Measurements from ENCODE around the gene MCU. TPM values are rescaled to one million over a fixed set of nuclear protein-coding genes. Genes with fewer than 3 reads are reported as not detected.
"Not testable (repeated sequence)": the region's sequence is repeated elsewhere in the genome, so short reads cannot be mapped to it uniquely, and the experiment has no call there.

MCU gene
- total RNA-seq, 1 donor from 2014 or later = 51.8 TPM

DNA sequence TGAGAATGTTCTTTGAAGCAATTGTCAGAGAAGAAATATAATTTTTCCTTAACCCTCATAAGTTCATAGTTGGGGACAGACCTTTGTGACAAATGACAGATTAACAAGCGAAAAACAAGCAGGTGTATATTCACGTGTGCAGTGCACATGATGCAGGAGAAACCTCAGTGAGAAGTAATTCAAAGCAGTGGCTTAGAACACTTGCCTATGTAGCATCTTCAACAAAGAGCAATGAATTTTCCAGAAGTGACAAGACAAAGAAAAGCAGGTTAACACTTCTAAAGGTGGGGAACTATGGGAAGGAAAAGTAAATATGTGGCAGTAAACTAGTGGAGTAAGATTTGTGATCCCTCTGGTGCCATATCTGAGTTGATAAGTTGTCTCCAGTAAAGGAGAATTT is 65.8 kb downstream of the MCU start:
- FAIRE-seq = no peak
- DNase-seq (ENCODE audit: low spot score in 2 of 2) = no peak

DNA sequence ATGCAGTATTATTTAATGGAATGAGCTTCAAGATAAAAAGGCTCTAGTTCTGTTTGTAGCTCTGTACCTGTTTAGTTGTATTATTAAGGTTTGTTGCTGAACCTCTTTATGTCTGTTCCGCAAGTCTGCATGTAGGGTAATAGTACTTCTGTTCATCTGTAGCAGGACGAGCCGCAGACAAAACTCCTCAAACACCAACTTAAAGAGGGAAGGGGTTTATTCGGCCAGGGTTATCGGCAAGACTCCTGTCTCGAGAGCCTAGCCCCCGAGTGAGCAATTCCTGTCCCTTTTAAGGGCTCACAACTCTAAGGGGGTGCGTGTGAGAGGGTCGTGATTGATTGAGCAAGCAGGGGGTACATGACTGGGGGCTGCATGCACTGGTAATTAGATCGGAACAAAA is 67.0 kb downstream of the MCU start:
- not testable (repeated sequence) for DNase-seq (ENCODE audit: low spot score in 2 of 2); FAIRE-seq

DNA sequence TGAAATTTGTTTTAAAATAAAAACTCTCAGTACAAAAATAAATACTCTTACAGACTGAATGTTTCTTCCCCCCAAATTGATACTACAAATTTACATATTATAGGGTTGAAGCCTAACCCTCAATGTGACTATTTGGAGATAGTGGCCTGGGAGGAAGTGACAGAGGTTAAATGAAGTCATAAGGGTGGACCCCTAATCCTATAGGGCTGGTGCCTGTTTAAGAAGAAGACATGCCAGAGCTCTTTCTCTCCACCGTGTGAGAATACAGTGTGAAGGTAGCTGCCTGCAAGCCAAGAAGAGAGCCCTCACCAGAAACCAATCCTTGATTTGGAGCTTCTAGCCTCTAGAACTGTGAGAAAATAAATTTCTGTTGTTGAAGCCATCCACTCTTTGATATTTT is 67.6 kb downstream of the MCU start:
- FAIRE-seq (no peak), DNase-seq (ENCODE audit: low spot score in 2 of 2) (no peak)

DNA sequence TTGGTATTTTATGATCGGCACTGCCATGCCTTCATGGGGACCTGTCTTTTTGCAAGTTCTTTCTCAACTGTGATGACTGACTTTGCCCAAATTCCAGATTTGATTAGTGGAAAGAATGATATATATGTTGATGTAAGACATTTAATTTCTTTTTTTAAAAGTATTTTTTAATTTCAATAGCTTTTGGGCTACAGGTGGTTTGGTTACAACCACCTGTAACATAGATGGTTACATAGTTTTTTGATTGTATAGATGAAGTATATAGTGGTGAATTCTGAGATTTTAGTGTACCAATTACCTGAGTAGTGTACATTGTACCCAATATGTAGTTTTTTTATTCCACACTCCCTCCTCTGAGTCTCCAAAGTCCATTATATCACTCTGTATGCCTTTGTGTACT is 69.6 kb downstream of the MCU start:
- DNase-seq (ENCODE audit: low spot score in 2 of 2) = no peak
- no peak for FAIRE-seq

DNA sequence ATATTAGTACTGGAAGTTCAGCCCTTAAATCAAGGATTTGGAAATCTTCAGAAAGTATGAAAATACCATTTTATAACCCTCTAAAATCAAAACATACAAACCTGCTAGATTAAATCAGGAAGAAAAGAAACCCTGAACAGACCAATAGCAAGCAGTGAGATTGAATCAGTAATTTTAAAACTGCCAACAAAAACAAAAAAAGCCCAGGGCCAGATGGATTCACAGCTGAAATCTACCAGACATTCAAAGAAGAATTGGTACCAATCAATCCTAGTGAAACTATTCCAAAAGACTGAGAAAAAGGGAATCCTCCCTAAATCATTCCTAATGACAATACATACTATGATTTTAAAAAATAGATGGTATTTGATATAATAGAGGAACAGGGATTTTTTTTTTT is 70.1 kb downstream of the MCU start:
- no peak for DNase-seq (ENCODE audit: low spot score in 2 of 2)
- no peak for FAIRE-seq

DNA sequence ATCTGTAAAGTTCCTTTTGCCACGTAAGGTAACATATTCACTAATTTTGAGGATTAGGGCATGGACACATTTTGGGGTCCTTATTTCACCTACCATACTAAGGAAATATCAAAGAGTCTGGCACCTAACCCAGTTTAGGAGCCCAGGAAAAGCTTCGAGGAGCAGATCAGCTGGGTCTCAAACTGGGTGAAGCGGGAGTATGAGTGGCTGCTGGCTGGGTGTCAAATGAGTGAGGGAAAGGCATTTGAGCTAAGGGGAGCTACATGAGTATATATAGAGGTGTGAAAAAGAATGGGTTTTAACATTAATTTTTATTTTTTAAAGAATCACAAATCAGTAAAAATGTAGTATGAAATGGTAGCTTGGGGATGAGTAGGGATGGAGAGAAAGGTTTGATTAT is 71.3 kb downstream of the MCU start:
- DNase-seq (ENCODE audit: low spot score in 2 of 2) = no peak
- no peak for FAIRE-seq

DNA sequence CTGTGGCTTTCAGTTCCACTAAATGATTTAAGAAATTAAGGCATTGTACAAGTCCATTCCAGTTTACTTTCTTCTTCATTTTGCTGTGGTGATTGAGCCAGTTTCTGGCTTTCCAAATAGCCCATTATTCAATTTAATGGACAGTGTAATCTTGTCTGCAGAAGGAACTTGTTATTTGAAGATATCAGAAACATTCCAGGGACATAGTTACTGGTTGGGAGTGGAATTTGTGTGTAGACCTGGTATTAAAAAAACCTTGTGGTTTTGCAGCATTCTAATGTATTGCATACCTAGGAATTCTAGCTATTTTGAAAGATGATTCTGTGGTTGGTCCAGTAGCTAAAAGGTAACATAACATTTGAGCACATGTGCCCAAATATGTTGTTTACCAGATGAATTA is 72.2 kb downstream of the MCU start:
- DNase-seq (ENCODE audit: low spot score in 2 of 2) (no peak), FAIRE-seq (no peak)

DNA sequence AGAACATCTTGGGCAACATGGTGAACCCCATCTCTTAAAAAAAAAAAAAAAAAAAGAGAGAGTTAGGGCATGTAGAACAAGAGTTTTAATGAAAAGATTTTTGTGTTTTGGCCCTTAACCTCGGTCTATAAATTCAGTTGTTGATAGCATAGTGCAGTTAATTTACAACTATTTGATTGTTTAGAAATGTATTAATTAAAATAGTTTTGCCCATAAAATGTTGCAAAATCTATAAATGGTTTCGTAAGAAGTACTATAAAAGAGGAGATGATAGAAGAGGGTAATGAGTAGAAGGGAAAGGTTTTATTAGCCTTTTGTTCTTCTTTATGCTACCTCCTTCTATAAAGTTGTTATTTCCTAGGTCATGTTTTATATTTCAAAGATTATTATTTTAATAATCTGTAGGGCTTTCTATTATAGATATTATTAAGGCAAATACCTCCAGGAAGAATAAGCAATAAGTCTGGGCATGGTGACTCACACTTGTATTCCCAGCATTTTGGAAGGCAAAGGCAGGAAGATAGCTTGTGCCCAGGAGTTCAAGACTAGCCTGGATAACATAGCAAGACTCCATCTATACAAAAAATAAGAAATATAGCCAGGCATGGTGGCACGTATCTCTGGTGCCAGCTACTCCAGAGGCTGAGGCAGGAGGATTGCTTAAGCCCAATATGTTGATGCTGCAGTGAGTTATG is 73.3 kb downstream of the MCU start:
- no peak for FAIRE-seq
- DNase-seq (ENCODE audit: low spot score in 2 of 2) = no peak

DNA sequence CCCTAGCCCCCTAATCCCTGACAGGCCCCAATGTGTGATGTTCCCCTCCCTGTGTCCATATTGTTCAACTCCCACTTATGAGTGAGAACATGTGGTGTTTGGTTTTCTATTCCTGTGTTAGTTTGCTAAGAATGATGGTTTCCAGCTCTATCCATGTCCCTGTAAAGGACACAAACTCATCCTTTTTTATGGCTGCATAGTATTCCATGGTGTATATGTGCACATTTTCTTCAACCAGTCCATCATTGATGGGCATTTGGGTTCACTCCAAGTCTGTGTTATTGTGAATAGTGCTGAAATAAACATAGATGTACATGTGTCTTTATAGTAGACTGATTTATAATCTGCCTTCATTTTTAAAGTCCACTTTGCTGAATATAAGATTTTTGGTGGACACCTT is 79.3 kb downstream of the MCU start:
- not testable (repeated sequence) for FAIRE-seq

DNA sequence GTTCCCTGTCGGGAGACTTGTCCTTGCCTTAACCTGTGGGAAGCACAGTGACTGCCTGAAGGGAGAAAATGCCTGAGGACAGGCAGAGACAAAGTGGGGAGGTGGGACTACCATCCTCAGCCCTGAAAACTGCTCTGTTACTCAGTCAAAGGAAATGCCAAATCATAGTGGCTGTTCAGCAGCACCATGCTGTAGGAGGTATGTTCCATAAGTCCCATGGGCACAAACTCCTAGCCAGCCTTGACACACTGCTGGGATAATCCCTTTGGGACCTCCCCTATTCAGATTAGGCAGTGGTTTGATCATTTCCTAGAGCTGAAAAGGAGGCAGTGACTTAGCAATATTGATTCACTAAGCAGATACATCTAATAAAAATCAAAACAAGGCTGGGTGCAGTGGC is 80.1 kb downstream of the MCU start:
- FAIRE-seq (no peak), DNase-seq (ENCODE audit: low spot score in 2 of 2) (no peak)

More for the DNA sequence above, 79.3 kb downstream of the MCU start:
- not testable (repeated sequence) for DNase-seq (ENCODE audit: low spot score in 2 of 2)

DNA sequence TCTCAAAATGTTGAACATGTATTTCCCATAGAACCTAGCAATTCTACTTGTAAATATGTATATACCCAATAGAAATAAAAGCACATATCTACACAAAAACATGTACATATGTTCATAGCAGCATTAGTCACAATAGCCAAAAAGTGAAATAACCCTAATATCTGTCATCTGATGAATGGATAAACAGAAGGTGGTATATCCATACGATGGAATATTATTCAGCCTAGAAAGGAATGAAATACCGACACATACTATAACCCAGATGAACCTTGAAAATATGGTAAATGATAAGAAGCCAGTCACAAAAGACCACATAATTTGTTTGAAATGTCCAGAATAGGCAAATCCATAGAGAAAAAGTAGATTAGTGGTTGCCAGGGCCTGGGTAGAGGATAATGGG is 87.9 kb downstream of the MCU start:
- no peak for DNase-seq (ENCODE audit: low spot score in 2 of 2)
- FAIRE-seq = no peak

DNA sequence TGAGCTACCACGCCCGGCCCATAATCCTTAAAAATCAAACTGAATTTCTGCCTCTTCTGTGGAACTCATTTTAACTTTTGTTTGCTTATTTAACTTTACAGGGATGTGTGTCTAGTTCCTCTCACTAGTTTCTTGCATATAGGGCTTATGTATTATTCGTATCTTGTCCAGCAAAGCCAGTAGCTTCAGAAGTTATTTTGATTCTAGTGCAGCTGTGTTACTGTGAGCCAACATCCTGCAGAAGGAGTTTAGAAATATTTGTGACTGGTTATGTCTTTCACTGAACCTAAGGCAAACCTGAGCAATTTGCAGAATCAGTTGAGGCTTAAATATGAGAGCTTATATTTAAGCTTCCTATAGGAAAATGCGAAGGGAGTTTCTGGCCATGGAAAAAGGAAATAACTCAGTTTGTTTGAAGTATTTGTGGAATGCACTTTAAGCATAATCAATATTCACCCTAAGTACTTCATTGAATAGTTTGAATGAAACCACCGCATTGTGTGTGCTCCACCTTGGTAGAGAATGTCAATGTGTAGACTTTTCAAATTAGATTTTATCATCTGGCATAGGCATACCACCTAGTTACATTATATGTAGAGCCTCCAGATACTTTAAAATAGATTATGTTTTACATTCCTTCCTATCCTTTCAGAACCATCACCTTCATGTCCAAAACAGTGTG is 90.8 kb downstream of the MCU start:
- no peak for DNase-seq (ENCODE audit: low spot score in 2 of 2)
- no peak for FAIRE-seq

DNA sequence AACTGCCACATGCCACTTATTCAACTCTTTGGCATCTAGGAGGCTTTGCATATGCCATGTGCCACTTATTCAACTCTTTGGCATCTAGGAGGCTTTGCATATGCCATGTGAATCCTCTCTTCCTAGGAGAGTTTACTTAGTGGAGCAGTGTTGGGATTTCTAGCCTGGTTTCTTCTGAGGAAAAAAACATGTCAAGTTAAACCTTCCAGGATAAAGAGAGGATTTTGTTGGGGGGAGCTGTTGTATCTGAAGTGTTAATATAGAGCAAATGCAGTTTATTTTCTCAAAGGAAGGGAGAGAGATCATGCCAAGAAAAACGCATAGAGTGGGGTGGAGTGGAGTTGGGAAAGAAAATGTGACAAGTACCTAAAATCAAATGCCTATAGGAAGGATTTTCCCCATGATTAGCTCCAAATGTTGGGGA is 91.5 kb downstream of the MCU start:
- FAIRE-seq = no peak

DNA sequence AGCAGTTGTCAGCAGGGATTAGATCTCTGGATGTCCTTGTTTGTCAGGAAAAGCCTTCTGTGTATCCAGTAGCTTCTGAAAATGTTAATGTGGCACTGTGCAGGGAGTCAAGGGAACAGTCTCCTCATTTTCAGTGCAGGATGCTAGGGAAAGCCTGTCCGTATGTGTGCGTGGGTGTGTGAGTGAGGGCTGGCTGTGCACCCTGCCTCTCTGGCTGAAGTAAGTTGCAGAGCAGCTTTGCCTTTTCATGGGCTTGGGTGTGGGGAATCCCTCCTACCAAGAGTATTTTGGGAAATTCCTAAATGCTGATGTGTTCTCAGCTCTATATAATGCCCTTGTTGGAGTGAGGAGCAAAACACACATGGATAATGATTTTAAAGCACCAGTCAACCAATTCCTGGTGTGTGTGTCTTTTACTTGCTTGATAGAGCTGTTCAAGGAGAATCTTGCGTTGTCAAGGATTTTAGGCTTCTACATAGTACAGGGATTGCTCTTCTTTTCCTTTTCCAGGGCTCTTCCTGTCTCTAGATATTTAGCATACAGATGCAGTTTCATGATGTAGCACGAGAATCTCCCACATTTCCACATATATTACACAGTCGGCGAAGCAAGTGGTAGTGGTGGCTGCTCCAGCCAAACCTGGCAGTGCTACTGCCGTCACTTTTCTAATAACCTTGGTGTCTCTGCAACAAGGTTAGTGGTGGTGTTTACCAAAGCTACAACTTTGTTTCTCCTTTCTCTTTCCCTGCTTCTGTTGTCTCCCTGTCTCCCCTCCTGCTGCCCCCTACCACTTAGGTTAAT is 92.8 kb downstream of the MCU start:
- no peak for FAIRE-seq

More for the DNA sequence above, 91.5 kb downstream of the MCU start:
- DNase-seq (ENCODE audit: low spot score in 2 of 2) = no peak

DNA sequence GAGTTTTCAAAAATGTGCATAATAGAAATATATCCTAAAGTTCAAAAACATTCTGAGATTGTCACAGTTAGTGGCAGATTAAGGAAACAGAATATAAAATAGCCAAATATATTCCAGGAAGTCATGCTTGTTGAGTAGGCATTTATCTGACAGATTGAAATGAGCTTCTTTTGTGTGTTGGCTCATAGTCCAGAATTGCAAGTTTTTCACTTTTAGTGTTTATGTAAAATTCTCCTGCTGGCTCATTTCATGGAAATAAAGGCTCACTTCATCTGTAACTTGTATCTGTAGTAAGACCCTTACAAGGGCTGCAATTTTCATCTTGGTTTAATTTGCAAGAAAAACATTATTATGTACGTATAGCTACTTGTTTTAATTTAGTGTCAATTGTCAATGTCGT is 93.5 kb downstream of the MCU start:
- FAIRE-seq = no peak
- no peak for DNase-seq (ENCODE audit: low spot score in 2 of 2)

More for the DNA sequence above, 92.8 kb downstream of the MCU start:
- peak in 1 of 2 donors; percentile 34 for DNase-seq (ENCODE audit: low spot score in 2 of 2)

DNA sequence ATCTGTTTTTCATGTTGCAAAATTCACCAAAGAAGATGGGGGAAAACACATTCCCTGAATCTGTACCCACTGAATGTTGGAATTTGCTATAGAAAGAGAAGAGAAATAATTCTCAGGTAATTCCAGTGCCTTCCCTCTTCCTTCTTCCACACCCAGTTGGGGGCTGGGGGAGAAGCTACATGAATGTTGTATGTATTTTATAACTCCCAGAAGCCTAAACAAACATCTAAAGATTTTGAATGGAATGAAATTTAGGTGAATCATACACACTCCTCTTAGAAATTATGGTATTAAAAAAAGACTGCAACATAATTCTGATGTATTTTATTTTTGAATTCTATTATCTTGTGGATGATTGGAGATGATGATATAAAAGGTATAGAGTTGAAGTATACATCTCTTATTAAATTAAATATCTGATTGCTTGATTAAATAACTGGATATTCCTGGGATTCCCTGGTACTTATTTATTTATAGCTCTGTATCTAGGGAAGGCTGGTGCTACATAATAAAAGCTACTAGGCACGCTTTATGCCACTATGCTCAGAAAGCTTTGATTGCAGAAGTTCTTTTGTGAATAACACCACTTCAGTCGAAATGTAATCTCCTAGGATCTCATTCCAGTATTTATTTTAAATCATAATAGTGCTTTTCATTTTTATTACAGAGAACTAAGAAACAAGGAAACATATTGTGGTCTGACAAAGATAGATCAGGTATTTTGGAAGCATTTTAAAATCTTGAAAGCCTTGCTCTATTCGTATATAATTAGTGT is 98.5 kb downstream of the MCU start:
- DNase-seq (ENCODE audit: low spot score in 2 of 2) (no peak), FAIRE-seq (no peak)

DNA sequence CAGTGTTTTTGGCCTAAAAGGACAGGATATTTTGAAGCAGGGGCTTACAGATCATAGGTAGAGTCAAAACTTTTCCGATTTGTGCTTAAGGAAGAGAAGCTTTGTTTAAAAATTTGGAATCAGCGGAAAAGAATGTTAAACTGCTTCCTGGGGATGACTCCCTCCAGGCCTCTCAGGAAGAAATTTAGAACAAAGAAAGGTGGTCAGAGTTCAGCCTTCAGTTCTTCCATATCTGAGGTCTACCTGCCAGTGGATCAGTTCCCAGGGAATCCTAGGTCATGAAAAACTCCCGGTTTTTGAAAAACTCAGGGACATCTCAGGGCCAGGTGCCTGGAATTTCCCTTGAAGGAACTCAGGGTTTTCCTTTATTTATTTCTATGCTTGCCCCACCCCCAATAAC is 100.3 kb downstream of the MCU start:
- no peak for DNase-seq (ENCODE audit: low spot score in 2 of 2)
- FAIRE-seq = no peak

DNA sequence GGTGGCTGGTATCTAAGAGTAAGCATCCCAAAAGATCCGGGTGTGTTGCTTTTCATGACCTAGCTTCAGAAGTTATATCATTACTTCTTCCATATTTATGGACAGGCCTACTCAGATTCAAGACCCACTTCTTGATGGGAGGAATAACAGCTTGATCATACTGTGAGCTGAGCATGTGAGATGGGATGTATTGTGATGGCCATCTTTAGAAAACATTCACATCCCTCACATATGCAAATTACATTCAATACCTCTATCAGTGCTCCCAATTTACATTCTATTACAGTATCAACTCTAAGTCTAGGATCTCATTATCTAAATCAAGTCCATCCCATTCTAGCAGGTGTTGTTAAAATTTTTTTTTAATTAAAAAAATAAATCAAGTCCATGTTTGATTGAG is 101.8 kb downstream of the MCU start:
- FAIRE-seq (no peak), DNase-seq (ENCODE audit: low spot score in 2 of 2) (no peak)

DNA sequence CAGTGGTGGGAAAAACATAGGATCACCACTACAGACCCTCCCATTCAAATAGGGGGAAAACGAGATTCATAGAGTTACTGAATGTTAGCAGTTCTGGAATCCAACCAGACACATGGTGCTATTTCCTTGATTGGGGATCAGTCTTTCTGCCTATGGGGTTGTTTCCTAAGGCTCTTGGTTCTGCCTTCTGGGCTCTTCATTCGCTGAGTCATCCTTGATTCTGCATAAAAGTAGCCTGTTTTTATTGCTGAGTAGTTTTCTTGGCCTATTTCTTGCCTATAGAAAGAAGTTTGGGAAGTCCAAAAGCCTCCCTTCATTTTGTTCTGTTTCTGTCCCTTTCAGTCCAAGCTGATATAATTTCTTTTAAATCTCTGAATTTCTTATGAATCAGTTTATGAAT is 102.3 kb downstream of the MCU start:
- FAIRE-seq = no peak
- DNase-seq (ENCODE audit: low spot score in 2 of 2) = no peak

DNA sequence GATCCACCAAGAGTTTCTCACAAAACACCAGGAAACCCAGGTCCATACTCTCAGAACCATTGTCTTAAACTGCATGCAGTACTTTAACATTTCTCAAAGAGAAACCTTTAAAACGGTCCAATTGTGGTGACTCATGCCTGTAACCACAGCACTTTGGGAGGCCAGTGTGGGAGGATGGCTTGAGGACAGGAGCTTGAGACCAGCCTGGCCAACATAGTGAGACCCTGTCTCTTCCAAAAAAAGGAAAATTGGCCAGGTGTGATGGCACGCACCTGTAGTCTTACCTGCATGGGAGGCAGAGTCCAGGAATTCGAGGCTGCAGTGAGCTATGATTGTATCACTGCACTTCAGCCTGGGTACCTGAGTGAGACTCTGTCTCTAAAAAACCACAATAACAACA is 104.1 kb downstream of the MCU start:
- FAIRE-seq (no peak), DNase-seq (ENCODE audit: low spot score in 2 of 2) (no peak)

DNA sequence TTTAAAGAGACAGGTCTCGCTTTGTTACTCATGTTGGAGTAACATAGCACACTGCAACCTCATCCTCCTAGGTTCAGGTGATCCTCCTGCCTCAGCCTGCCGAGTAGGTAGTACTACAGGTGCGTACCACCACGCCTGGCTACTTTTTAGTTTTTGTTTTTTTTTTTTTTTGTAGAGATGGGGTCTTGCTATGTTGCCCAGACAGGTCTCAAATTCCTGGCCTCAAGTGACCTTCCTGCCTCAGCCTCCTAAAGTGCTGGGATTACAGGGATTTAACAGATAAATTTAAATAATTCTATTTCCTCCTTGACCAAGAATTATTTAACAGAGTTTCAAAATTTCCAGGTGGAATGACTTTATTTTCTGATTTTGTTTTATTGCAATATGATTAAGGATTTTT is 104.6 kb downstream of the MCU start:
- no peak for DNase-seq (ENCODE audit: low spot score in 2 of 2)
- no peak for FAIRE-seq

Measured in frontal cortex (tissue), 4 donors.